H54 (cell line): ENCODE measurements around the gene CUEDC1.
"Not testable (repeated sequence)": the region's sequence is repeated elsewhere in the genome, so short reads cannot be mapped to it uniquely, and the experiment has no call there.

ENCODE experiments used
- DNase-seq: peaks from one replicate; pipeline ENCODE4 v3.0.0; 2011; ENCODE audit warnings: low spot score, mixed read lengths; ENCODE audit not compliant: insufficient read length
- FAIRE-seq: peaks from 3 replicates; lab custom pipeline; 2011; peaks lifted over from hg19 to GRCh38; lab: Jason Lieb, UNC
- POLR2A ChIP-seq: IDR thresholded peaks from 2 replicates; pipeline ENCODE4 v1.6.1; 2011; ENCODE audit warnings: low read depth, mild to moderate bottlenecking, low read length

The CUEDC1 gene

DNA sequence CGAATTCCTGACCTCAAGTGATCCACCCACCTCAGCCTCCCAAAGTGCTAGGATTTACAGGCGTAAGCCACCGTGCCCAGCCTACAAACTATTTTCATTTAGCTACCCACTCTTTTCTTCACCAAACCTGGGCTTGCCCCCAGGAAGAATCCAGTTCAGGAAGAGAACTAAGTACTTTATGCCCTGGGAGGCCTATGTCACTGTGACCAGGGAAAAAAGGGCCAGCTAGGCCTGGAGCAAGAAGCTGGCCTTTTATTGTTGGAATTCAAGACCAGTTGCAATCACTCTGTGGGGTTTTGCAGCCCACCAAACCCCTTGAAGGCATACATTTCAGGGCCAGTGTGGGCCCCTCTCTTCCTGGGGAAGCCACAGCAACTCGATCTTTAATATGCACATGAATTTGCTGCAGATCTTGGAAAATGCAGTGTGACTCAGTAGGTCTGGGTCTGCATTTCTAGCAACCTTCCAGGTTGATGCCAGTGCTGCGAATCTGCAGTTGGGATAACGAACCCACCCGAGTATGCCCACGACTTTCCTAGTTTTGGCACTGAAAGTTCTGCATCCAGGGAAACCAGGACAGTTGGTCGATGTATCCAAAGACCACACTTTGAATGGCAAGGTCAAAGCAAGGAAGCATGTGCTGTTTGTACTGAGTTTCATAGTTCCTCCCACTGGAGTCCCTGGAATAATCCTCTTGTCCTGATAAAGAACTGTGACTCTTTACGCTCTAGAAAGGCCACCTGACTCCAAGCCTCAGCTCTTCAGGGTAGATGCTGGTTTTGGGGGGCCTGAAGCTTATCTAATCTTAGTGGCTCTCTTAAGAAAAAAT, 98.2 kb downstream of the CUEDC1 start:
- DNase-seq, result no peak
- no peak for FAIRE-seq
- TF ChIP-seq POLR2A, result no peak

DNA sequence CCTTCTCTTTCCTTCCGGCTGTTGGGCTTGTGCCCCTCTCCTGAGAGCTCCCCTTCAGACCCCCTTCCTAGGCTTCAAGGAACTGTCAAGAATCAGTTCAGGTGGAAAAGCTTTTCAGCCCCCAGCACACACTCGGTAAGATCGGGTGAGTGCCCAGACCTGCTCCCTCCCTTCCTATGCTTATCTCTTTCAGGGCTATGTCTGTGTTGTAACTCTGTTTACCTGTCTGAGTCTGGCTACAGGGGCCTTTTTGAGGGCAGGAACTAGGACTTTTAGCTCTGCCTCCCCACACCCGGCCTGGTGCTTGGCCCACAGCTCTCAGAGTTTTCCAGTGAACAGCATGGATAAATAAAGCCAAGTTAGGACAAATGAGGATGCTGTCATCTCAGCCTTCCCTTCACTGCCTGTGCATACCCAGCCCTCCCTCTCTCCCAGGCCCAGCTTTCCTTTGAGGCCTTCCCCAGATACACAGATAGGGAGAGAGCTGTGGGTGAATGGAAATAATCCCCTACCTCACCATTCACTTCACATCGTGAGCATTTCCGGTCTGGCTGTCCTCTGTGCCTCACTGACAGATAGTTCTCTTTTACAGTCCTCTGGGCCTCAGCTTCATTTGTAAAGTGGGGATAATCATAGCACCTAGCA, 99.7 kb downstream of the CUEDC1 start:
- DNase-seq (no peak), FAIRE-seq (no peak)
- no peak for TF ChIP-seq POLR2A

DNA sequence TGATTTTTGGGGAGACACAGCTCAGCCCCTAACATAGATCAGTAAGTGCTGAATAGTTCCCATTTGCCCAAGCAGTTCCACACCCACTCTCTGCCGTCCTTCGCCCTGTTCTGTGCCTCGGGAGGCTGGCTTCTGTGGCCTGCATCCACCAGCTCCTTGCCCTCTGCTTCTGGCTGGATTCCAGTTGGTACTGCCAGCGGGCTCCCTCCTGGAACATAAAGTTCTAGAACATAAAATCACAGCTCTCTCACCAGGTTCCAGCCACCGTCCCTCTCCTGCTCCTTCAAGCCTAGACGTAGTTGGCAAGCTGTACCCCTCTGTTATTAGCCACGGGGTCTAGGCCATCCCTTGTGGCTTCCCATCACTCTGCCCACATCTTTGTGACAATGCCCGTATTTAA, 101.5 kb downstream of the CUEDC1 start:
- FAIRE-seq, result no peak
- no peak for DNase-seq
- TF ChIP-seq POLR2A, result no peak

DNA sequence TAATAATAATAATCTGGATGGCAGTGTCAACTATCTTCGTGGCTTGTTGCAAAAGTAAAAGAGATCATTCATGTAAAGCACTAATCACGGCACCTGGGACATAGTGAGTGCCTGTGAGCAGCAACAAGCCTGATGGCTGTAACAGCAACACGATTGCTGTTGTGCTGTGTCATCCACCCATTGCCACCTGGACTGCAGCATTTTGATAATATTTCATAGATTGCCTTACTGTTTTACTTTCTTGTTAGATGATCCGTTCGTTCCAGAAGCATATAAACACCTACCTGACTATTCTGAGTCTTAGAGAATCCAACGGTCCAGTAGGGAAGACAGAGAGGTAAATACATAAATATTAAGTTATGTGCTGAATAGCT, 102.3 kb downstream of the CUEDC1 start:
- TF ChIP-seq POLR2A, result no peak
- no peak for FAIRE-seq

DNA sequence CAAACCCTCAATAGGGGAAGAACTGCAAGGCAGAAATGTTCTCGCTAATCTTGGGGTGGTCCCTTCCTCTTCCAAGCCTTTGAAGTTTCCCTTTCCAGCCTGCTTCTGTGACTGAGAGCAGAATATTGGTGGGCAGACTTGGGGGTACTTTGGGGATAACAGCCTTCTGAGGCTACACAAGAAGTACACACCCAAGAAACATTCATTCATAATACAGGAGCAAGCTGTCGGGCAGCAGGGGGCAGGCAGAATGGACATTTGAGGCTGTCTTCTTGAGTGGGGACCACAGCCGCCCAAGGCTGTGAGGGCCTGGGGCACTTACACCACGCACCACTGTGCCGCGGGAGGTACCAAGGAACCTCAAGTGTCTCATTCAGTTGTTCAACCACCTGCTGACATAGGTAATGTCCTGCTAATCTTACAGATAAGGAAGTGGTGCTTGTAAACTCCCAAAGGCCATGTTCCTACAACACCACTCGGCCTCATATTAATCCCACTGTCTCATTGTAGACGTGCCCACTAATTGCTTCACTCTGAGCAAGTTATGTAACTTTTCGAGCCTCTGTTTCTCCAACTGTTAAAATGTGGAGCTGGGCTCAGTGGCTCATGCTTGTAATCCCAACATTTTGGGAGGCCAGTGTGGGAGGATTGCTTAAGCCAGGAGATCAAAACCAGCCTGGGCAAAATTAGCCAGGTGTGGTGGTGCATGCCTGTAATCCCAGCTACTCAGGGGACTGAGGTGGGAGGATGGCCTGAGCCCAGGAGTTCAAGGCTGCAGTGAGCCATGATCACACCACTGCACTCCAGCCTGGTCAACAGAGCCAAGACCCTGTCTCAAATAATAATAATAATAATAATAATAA, 102.9 kb downstream of the CUEDC1 start:
- TF ChIP-seq POLR2A, result no peak
- DNase-seq, result no peak
- no peak for FAIRE-seq

More for the DNA sequence above, 102.3 kb downstream of the CUEDC1 start:
- no peak for DNase-seq

DNA sequence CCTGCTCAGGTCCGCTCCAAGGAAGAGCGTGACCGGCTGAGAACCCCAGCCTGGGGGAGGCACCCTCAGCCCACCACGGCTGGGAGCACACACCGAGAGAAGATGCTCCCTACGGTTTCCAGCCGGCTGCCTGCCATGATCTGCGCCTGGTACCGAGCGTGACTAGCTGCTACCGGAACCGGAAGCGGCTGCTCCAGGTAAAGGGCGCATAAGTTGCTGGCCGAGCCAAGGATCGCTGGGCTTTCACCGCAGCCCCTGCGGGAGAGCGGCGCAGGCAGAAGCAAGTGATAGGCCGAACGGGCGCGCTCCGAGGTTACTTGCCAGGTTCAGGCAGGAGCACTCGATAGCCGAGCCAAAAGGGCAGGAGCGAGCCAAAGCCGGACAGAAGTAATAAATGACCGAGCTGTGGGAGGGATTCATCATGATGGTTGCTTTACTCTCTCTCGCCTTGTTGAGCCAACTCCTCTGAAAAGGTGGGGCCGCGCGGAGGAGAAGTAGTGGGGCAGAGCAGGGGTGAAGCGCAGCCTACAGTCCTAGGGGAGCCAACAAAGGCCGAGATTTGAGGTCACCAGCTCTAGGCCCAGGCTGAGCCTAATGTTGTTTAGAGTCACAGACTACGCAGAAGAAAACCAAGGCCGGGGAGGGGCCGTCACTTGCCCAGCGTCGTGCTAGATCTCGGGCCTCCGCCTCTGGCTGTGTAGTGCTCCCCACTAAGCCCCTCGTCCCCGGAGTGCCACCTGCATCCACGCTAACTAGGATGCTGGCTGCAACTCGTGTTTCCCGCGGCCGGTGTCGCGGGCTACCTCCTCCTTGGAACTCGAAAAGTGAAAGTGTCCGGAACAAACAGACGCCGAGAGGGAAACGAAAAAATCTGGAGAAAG, 105.1 kb downstream of the CUEDC1 start, which contains the start of gene MRPS23:
TSS of gene MRPS23 (minus strand) at position 171 of the 881 bp plus-strand sequence. CDS start at position 137, 34 bp downstream.
- FAIRE-seq, result peak; percentile 73
- peak; percentile 94 for DNase-seq
- TF ChIP-seq POLR2A, result peak; percentile 83

DNA sequence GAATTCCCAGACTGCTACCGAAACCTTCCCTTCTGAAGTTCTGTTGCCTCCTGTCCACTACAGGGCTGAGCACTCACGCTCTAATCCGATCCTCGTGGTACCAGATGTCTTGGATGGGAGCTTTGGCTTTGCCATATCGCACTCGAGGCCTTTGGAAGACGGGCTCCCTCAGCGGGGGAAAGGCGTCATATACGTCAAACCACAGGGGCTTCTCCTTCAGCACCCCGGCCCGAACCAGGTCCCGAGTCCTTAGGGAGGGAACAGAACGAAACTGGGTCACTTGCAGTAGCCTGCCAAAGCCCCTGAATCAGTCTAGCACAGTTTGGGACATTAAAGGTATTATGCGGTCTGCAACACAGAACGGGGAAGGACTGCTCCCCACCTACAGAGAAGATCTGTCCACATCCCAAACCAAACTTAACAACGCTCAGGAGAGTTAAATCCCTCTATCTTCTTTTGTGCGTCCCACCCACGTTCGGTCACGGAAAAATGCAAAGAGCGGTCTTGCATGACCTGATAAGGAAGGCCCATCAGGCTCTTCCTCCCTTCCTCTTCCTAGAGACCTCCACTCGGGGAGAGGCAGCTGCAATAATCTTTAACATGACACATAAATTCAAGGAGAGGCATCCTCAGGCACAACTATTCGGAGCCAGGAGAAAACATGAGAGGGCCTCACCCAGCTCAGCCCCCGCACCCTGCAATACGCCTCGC, 105.9 kb downstream of the CUEDC1 start:
- DNase-seq (no peak), FAIRE-seq (no peak)
- TF ChIP-seq POLR2A, result no peak

DNA sequence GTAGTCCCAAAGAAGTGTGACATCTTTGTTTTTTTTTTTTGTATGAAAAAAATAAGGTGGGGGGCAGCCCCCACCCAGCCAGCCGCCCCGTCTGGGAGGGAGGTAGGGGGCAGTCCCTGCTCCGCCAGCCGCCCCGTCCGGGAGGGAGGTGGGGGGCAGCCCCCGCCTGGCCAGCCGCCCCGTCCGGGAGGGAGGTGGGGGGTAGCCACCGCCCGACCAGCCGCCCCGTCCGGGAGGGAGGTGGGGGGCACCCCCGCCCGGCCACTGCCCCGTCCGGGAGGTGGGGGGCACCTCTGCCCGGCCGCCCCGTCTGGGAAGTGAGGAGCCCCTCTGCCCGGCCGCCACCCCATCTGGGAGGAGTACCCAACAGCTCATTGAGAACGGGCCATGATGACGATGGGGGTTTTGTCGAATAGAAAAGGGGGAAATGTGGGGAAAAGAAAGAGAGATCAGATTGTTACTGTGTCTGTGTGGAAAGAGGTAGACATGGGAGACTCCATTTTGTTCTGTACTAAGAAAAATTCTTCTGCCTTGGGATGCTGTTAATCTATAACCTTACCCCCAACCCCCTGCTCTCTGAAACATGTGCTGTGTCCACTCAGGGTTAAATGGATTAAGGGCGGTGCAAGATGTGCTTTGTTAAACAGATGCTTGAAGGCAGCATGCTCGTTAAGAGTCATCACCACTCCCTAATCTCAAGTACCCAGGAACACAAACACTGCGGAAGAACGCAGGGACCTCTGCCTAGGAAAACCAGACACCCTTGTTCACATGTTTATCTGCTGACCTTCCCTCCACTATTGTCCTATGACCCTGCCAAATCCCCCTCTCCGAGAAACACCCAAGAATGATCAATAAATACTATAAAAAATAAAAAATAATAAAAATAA, 108.9 kb downstream of the CUEDC1 start:
- FAIRE-seq, DNase-seq: not testable (repeated sequence)

DNA sequence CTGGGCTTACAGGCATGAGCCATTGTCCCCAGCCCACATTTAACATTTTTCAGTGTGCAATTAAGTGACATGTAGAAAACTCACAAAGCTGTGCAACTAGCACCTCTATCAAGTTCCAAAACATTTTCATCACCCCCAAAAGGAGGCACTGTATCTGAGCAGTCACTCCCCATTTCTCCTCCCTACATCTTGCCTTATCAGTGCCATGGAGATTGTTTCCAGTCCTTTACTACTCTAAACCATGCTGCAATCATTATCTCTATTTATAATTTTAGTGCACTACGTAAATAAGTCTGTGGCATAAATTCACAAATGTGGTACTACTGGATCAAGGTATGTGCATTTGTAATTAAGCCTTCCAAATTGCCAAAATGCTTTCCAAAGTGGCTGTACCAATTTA, 112.9 kb downstream of the CUEDC1 start:
- DNase-seq (no peak), FAIRE-seq (no peak)
- TF ChIP-seq POLR2A, result no peak

DNA sequence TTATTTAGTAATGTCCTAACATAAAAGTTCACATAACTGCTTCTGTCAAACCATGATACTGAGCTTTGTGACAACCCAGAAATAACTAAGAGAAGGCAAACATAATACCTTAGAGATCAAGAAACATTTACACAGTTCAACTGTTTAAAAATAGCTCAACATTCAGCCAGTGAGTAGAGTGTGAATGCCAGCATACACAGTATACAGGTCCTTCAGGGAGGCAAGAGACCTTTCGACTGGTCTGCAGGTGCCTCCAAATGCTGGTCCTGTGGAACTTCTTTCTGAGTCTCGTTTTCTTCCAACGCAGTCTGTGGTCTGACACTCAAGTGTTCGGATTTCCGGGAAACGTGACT, 115.7 kb downstream of the CUEDC1 start:
- no peak for TF ChIP-seq POLR2A
- DNase-seq, result no peak
- FAIRE-seq, result no peak

DNA sequence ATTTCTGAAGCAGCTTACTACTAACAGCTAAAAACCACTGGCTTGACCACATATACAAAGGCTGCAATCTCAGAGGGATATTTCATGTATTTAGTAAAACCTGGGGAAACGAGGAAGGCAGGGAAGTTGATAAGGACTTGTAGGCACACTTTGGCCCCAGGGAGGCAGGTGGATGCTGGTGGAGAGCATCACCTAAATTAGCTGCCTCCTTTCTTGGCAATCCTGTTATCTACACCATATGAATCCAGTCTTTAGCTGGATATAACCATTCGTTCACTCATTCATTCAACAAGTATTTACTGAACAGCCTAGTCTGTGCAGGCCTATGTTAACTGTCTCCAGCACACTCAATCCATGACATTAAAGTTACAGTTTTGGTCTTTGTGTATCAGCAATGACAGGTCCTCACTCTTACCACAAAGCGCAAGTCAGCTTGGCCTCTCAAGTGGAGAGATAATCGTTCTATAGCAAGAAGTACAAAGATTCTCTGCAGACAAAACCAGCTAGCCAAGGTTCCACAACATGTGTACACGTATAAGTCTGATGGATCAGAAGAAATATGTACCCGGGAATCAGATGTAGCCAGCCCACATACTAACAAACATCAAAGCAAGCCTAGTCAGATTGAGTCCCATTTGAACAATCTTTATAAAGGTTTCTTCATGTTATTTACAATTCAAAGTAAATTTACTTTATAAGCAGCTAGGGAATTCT, 116.2 kb downstream of the CUEDC1 start:
- DNase-seq (no peak), FAIRE-seq (no peak)
- TF ChIP-seq POLR2A, result no peak

DNA sequence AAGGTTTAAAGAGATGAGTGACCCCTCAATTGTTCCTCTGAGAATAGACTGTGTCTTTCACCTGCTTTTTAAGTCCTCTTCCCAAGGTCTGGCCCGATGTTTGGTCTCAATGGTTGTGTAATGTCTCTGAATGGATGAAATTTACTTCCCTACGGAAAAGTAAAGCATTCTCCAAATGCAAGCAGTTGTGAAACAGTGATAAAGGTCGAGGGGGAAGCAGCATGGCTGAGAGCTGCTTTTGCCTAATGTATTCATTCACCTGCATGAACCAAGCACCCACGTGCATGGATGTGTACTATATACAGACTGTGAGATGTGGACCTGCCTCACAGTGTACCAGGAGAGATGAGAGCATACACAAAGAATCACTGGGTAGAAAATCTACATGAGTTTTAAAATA, 116.8 kb downstream of the CUEDC1 start:
- FAIRE-seq, result no peak
- no peak for TF ChIP-seq POLR2A
- DNase-seq, result no peak
